GM10248 (cell line): ENCODE data around the gene LRP10.
"Not testable (repeated sequence)": the region's sequence is repeated elsewhere in the genome, so short reads cannot be mapped to it uniquely, and the experiment has no call there.

Experiments used
- CTCF ChIA-PET: fragments of 300-600 bp; sonication (Branson Sonifier 250); formaldehyde crosslinking; extraction: SDS; loops from one replicate; lab custom pipeline; 2021; ENCODE audit warnings: antibody characterized with exemption; lab: Yijun Ruan, JAX
- POLR2A ChIA-PET: fragments of 350-650 bp; sonication (Branson Sonifier 250); formaldehyde crosslinking; extraction: SDS; loops from one replicate; lab custom pipeline; 2020; ENCODE audit warnings: antibody characterized with exemption; lab: Yijun Ruan, JAX
- DNase-seq: peaks from one replicate; pipeline ENCODE4 v3.0.0; 2012; ENCODE audit errors: extremely low spot score
- CTCF ChIP-seq: IDR thresholded peaks from 2 replicates; pipeline ENCODE4 v1.5.1; 2012; ENCODE audit warnings: mild to moderate bottlenecking, low read depth; ENCODE audit errors: extremely low read depth, missing control alignments, control extremely low read depth

LRP10 gene

DNA sequence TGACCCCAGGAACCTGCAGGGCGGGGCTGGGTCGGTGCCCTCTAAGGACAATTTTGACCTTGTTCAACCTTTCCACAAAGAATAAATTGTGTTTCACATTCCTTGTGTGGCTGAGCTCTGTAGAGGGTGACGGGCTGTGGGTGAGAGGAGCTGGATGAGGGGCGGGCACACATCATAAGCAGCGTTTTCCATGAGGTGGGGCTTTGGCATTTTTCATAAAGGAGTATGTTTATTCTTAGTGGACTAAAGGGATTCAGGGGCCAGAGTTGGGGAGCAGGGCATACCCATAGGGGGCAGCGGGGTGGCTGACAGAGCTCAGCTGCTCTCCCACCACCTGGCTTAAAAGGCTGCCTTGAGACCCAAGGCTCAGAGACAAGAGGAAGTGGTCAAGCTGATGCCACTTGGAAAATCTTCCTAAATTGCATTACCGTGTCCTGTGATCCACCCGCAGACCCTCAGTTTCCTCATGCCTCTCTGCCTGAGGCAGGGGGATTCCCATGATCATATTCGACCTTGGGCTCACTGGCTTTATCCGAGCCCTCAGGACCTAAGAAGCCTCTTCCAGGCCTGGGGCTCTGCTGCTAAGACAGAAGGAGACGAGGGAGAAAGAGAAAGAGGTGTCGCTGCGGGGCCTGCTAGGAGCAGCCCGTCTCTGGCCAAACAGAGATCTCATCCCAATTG, 23.7 kb upstream of the LRP10 start:
- peak; percentile 18 for TF ChIP-seq CTCF
- CTCF ChIA-PET, result interaction anchor here (0.9 to 17.4 kb wide), 8 partner anchors 13 to 292 kb away, joined by 3 to 262 read pairs (median 6); partner anchors contain the start of gene SLC7A7
- no peak for DNase-seq
- POLR2A ChIA-PET, result no interaction called here

DNA sequence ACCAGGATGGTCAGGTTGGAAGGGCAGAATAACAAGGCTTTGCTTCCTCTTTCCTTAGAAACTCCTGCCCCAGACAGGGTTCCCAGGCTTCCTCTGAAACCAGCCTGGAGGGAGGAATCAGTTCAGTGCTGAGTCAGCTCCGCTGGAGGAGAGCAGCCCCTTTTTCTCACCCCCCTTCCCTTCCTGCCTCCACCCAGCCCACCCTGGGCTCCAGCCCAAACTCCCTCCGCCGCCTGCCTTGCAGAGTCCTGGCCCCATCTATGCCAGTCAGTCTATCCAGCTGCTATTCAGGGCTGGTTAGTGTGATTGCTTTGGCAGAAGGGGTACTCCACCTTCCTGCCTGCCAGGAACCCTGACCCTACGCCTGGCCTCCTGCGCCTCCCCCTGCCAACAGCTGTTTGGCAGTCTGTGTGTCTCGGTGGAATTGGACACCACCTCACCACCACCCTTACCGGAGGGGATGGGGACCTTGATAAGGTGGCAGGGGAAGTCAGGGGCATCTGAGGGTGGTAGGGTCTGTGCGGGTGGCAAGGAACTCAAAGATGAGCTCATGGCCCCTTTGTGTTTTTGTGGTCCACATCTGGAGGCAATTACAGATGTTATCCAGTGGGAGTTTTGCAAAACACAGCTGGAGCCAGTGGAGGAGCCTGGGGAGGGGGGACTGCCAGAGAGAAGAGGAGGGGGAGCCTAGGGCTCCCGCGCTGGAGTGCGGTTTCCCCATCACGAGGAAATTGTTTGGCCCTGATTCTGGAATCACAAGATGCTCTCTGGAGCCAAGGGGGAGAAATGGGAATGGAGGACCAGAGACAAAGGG, 23.0 kb upstream of the LRP10 start:
- DNase-seq, result no peak
- TF ChIP-seq CTCF, result no peak
- POLR2A ChIA-PET, result no interaction called here
- CTCF ChIA-PET, result interaction anchor here (0.7 to 17.4 kb wide), 12 partner anchors 9 to 292 kb away, joined by 3 to 262 read pairs (median 6); partner anchors contain the start of gene SLC7A7

GRCh38 chr14:22849212-22849819, 22.2 kb upstream of the LRP10 start:
- no peak for DNase-seq
- TF ChIP-seq CTCF, result no peak
- CTCF ChIA-PET, result interaction anchor here (0.7 to 17.4 kb wide), 12 partner anchors 10 to 293 kb away, joined by 3 to 262 read pairs (median 7); partner anchors contain the start of genes DAD1 and SLC7A7
- POLR2A ChIA-PET, result no interaction called here

GRCh38 chr14:22850944-22851764, 20.4 kb upstream of the LRP10 start:
- ChIA-PET POLR2A (interaction anchor here (0.6 kb wide), 1 partner anchor 280 kb away, joined by 8 read pairs; no protein-coding TSS in a partner anchor), CTCF (interaction anchor here (0.9 to 17.4 kb wide), 22 partner anchors 8 to 298 kb away, joined by 3 to 262 read pairs (median 8); partner anchors contain the start of genes LRP10, MMP14 and SLC7A7)
- DNase-seq, result no peak
- no peak for TF ChIP-seq CTCF

DNA sequence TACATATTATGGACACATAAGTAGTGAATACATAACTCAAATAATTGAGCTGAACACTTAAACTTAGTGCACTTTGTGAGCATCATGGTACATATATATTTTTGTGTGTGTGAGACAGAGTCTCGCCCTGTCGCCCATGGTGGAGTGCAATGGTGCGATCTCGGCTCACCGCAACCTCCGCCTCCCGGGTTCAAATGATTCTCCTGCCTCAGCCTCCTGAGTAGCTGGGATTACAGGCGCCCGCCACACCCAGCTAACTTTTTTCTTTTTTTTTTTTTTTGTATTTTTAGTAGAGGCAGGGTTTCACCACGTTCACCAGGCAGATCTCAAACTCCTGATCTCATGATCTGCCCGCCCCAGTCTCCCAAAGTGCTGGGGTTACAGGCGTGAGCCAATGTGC, 19.4 kb upstream of the LRP10 start:
- ChIA-PET CTCF (interaction anchor here (0.7 to 17.4 kb wide), 45 partner anchors 8 to 461 kb away, joined by 3 to 262 read pairs (median 8); partner anchors contain the start of genes DAD1, LRP10, MMP14 and MRPL52), POLR2A (interaction anchor here (0.6 kb wide), 1 partner anchor 282 kb away, joined by 3 read pairs; no protein-coding TSS in a partner anchor)
- not testable (repeated sequence) for DNase-seq

GRCh38 chr14:22852599-22852939, 19.0 kb upstream of the LRP10 start:
- CTCF ChIA-PET, result interaction anchor here (0.7 to 17.4 kb wide), 47 partner anchors 9 to 462 kb away, joined by 3 to 262 read pairs (median 8); partner anchors contain the start of genes DAD1, LRP10, MMP14 and MRPL52
- DNase-seq, result no peak
- TF ChIP-seq CTCF, result no peak
- POLR2A ChIA-PET, result interaction anchor here (0.6 kb wide), 1 partner anchor 282 kb away, joined by 3 read pairs; no protein-coding TSS in a partner anchor
